Measurements from ENCODE around the gene ARHGEF40.

The ARHGEF40 gene

GRCh38 chr14:21121122-21121521, 51.0 kb downstream of the ARHGEF40 start:
- DNase-seq (ENCODE audit: low read depth): no peak

GRCh38 chr14:21123429-21123828, 53.3 kb downstream of the ARHGEF40 start:
- DNase-seq (ENCODE audit: low read depth): no peak

GRCh38 chr14:21133901-21134300, 63.8 kb downstream of the ARHGEF40 start:
- no peak for DNase-seq (ENCODE audit: low read depth)

GRCh38 chr14:21136024-21136423, 65.9 kb downstream of the ARHGEF40 start:
- no peak for DNase-seq (ENCODE audit: low read depth)

Data from activated T-cell treated with anti-CD3 and anti-CD28 coated beads for 24 hours (primary cell).